ENCODE measurements around the gene B3GALT2. TPM values are rescaled to one million over a fixed set of nuclear protein-coding genes. Genes with fewer than 3 reads are reported as not detected.

B3GALT2 gene
- polyA plus RNA-seq, 1 donor from 2014 or later, result 12.4 TPM

GRCh38 chr1:193185211-193185610 is 1.2 kb downstream of the B3GALT2 start (continued):
- no peak for TF ChIP-seq MXI1 (conservative IDR thresholded peaks at IDR 0.05; ENCODE audit: poor library complexity, severe bottlenecking)

GRCh38 chr1:193184776-193185175 is 1.6 kb downstream of the B3GALT2 start:
- TF ChIP-seq MXI1 (conservative IDR thresholded peaks at IDR 0.05; ENCODE audit: poor library complexity, severe bottlenecking) (no peak), REST (IDR thresholded peaks at IDR 0.05; ENCODE audit: borderline replicate concordance) (no peak), TAF1 (IDR thresholded peaks at IDR 0.05; ENCODE audit: low read depth) (no peak), EP300 (conservative IDR thresholded peaks at IDR 0.05; ENCODE audit: poor library complexity, severe bottlenecking) (no peak), POLR2AphosphoS5 (IDR thresholded peaks at IDR 0.05) (no peak), RAD21 (conservative IDR thresholded peaks at IDR 0.05) (no peak), SMC3 (conservative IDR thresholded peaks at IDR 0.05; ENCODE audit: poor library complexity) (no peak), EZH2 (IDR thresholded peaks at IDR 0.05; ENCODE audit: borderline replicate concordance, insufficient read depth, low read length, poor library complexity, severe bottlenecking) (no peak), CTCF (IDR thresholded peaks at IDR 0.05; ENCODE audit: poor library complexity, severe bottlenecking) (no peak)

GRCh38 chr1:193183019-193183627 is 3.3 kb downstream of the B3GALT2 start:
- no peaks in the 10 kb centered on the region for H4K20me1 ChIP-seq (ENCODE audit: insufficient read depth)
- H3K79me2 ChIP-seq (replicated peaks; ENCODE audit: insufficient read depth, low read length), result peaks cover 68% of the 10 kb centered on the region
- no peaks in the 10 kb centered on the region for H3K27me3 ChIP-seq (ENCODE audit: insufficient read depth, low read depth, low read length)
- peak overlapping the region; percentile 20 for H3K9ac ChIP-seq (ENCODE audit: low read length)
- H3K4me2 ChIP-seq (ENCODE audit: low read length), result peak overlapping the region; percentile 84
- H3F3A ChIP-seq (ENCODE audit: insufficient read depth, low read length, poor library complexity, severe bottlenecking), result no peaks in the 10 kb centered on the region
- peaks cover 8% of the 10 kb centered on the region for H3K36me3 ChIP-seq (ENCODE audit: insufficient read depth, low read length)
- H3K9me3 ChIP-seq (ENCODE audit: low read length), result no peaks in the 10 kb centered on the region
- H2AFZ ChIP-seq (ENCODE audit: low read depth, low read length), result no peak overlapping the region
- H3K4me3 ChIP-seq (ENCODE audit: low read length), result peak overlapping the region; percentile 70
- H3K27ac ChIP-seq (ENCODE audit: low read length), result no peak overlapping the region
- TF ChIP-seq EZH2 (IDR thresholded peaks at IDR 0.05; ENCODE audit: borderline replicate concordance, insufficient read depth, low read length, poor library complexity, severe bottlenecking), result no peak
- TF ChIP-seq POLR2AphosphoS5 (IDR thresholded peaks at IDR 0.05), result no peak
- TF ChIP-seq SMC3 (conservative IDR thresholded peaks at IDR 0.05; ENCODE audit: poor library complexity), result peak; percentile 82
- peak; percentile 81 for TF ChIP-seq CTCF (IDR thresholded peaks at IDR 0.05; ENCODE audit: poor library complexity, severe bottlenecking)
- TF ChIP-seq RAD21 (conservative IDR thresholded peaks at IDR 0.05), result peak; percentile 87
- no peak for TF ChIP-seq MXI1 (conservative IDR thresholded peaks at IDR 0.05; ENCODE audit: poor library complexity, severe bottlenecking)
- TF ChIP-seq REST (IDR thresholded peaks at IDR 0.05; ENCODE audit: borderline replicate concordance), result no peak
- TF ChIP-seq EP300 (conservative IDR thresholded peaks at IDR 0.05; ENCODE audit: poor library complexity, severe bottlenecking), result no peak
- TF ChIP-seq TAF1 (IDR thresholded peaks at IDR 0.05; ENCODE audit: low read depth), result no peak
- H3K9me2 ChIP-seq (ENCODE audit: insufficient read depth, low read length), result no peaks in the 10 kb centered on the region

More at GRCh38 chr1:193184776-193185175, 1.6 kb downstream of the B3GALT2 start:
- Histone ChIP-seq H3K9ac (ENCODE audit: low read length) (peak overlapping the region; percentile 70), H3K27me3 (ENCODE audit: insufficient read depth, low read depth, low read length) (no peaks in the 10 kb centered on the region), H4K20me1 (ENCODE audit: insufficient read depth) (no peaks in the 10 kb centered on the region), H3K27ac (ENCODE audit: low read length) (no peak overlapping the region), H3K9me3 (ENCODE audit: low read length) (no peaks in the 10 kb centered on the region), H3K4me2 (ENCODE audit: low read length) (peak overlapping the region; percentile 84), H3K4me3 (ENCODE audit: low read length) (peak overlapping the region; percentile 70), H3K9me2 (ENCODE audit: insufficient read depth, low read length) (no peaks in the 10 kb centered on the region), H3F3A (ENCODE audit: insufficient read depth, low read length, poor library complexity, severe bottlenecking) (no peaks in the 10 kb centered on the region), H3K79me2 (replicated peaks; ENCODE audit: insufficient read depth, low read length) (peaks cover 72% of the 10 kb centered on the region), H2AFZ (ENCODE audit: low read depth, low read length) (no peak overlapping the region), H3K36me3 (ENCODE audit: insufficient read depth, low read length) (peaks cover 8% of the 10 kb centered on the region)
